AG10803 (cell line): ENCODE measurements around the gene GYPC.

ENCODE experiments used
- DNase-seq: peaks from one replicate; pipeline ENCODE4 v3.0.0; 2010; ENCODE audit warnings: low read depth
- H3K4me3 ChIP-seq: 2 replicates; pipeline ENCODE4 v1.5.1; 2011; ENCODE audit warnings: mild to moderate bottlenecking, low read length, control low read depth
- TF ChIP-seq, protein P1 (sequence below): conservative IDR thresholded peaks from 2 replicates; pipeline ENCODE4 v1.5.1; 2011; ENCODE audit warnings: mild to moderate bottlenecking, low read length, control low read depth, inconsistent platforms

GYPC gene

DNA sequence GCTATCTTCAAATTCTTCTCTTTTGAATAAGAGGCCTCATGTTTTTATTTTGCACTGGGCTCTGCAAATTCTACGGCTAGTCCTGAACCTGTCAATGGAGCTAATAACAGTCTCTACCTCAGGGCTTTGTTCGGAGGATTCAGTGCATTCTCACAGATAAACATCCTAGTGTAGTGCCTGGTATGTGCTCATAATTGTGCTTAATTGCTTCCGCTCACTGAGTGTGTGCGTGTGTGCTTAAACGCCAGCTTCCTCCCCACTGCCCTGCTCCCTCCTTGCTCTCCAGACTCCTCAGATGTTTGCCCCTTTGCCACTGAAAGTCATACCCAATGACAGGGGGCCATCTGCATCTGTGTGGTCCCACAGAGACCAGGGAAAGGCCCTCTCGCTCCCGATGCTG lies 6.7 kb downstream of the GYPC start:
- no peak overlapping the region for H3K4me3 ChIP-seq
- TF ChIP-seq, protein P1, sequence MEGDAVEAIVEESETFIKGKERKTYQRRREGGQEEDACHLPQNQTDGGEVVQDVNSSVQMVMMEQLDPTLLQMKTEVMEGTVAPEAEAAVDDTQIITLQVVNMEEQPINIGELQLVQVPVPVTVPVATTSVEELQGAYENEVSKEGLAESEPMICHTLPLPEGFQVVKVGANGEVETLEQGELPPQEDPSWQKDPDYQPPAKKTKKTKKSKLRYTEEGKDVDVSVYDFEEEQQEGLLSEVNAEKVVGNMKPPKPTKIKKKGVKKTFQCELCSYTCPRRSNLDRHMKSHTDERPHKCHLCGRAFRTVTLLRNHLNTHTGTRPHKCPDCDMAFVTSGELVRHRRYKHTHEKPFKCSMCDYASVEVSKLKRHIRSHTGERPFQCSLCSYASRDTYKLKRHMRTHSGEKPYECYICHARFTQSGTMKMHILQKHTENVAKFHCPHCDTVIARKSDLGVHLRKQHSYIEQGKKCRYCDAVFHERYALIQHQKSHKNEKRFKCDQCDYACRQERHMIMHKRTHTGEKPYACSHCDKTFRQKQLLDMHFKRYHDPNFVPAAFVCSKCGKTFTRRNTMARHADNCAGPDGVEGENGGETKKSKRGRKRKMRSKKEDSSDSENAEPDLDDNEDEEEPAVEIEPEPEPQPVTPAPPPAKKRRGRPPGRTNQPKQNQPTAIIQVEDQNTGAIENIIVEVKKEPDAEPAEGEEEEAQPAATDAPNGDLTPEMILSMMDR: no peak
- DNase-seq: no peak

DNA sequence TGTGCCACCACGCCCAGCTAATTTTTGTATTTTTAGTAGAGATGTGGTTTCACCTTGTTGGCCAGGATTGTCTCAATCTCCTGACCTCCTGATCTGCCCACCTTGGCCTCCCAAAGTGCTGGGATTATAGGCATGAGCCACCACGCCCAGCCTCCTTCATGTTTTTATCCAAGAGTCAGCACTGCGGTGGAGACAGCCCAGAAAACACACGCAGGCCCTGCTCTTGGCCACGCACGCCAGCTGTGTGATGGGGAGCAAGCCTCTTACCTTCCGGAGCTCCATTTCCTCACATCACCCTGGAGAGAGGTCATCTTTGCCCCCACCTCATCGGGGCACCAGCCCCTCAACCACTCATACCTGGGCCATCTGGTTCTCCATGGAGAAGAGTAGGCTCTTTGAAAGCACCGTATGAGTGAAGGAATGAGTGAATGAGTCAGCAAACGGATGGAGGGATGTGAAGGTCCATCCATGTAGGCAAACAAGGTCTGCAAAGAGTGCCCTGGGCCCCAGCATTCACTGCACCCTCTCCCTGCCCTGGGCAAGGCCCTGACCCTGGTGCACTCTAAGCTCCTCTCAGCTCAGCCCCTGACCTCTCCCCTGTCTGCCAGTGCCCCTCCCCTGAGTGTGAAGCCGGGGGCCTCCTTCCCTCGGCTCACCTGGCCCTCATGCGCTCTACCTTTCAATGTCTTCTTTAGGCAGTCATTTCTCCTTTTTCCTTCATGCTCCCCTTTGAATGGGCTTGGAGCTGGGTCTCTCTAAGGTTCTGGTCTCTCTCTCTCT lies 7.4 kb downstream of the GYPC start:
- no peak overlapping the region for H3K4me3 ChIP-seq
- TF ChIP-seq, protein P1: no peak
- DNase-seq: no peak

DNA sequence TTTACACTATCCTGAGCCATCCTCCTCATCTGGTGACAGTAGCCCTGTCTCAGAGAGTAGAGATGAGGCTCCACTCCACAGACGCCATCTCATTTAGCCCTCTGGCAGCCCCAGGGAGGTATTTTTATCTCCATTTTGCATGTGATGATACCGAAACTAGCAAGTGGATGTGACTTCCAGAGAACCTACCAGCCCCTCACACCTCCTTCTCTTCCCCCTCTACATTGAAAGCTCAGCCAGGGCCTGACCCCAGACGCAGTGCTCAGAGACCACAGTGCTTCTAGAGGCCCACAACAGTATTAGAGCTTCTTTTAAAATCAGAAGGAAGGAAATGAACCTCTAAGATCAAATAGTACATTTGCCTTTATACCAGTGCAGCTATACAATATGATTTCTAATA lies 8.3 kb downstream of the GYPC start:
- H3K4me3 ChIP-seq: no peak overlapping the region
- TF ChIP-seq, protein P1: no peak
- no peak for DNase-seq

DNA sequence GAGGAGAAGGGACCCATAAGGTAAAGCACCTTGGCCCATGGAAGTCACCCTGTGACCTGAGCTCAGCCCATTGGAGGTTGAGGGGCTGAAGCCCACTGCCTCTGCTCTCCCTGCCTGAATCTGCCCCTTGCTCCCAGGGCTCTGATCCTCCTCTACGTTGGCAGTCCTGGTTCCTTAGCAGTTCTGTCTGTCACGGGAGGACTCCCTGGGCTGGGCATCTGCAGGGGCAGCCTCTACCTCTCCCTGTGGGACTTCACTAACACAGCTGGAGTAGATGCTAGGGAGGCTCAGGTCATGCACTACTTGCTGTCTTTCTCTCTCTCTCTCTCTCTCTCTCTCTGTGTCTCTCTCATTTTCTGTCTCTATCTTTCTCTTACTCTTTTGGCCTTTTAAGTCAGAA lies 8.7 kb downstream of the GYPC start:
- TF ChIP-seq, protein P1: no peak
- no peak overlapping the region for H3K4me3 ChIP-seq

DNA sequence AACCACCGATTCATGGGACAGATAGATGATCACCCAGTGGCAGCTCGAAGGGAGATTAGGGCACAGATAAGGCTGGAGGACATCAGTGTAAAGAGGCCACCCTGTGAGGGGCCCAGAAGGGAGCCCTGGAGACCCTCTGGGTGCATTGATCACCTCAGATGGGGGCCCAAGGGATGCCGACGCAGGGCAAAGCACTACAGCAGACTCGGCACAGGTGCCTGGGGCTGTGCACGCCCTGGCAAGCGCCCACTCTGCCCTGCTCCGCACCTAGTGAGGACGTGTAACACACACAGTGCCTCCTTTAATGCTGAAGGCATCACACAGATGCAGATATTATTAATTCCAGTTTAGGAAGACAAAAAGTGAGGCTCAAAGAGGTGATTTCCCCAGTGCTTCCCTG lies 9.5 kb downstream of the GYPC start:
- TF ChIP-seq, protein P1: no peak
- no peak for DNase-seq
- H3K4me3 ChIP-seq: no peak overlapping the region

More for the DNA sequence above, 8.7 kb downstream of the GYPC start:
- no peak for DNase-seq

DNA sequence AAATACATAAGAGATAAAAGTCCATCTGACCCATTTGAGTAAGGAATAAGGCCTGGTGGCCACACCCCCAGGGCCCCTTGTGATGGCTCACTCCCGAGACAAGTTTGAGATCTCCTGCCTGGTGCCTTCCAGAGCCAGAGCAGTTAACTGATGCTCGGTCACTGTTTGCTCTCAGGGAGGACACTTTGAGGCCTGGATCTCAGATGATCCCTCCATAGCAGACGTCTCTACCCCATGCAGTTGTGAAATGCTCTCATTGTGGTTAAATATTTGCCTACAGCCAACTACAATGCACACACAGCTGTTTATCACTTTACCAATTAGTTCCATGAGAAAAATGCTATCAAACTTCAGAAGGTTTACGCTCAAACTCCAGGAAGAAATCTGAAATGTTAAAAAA lies 12.3 kb downstream of the GYPC start:
- TF ChIP-seq, protein P1: no peak
- DNase-seq: no peak
- no peak overlapping the region for H3K4me3 ChIP-seq

DNA sequence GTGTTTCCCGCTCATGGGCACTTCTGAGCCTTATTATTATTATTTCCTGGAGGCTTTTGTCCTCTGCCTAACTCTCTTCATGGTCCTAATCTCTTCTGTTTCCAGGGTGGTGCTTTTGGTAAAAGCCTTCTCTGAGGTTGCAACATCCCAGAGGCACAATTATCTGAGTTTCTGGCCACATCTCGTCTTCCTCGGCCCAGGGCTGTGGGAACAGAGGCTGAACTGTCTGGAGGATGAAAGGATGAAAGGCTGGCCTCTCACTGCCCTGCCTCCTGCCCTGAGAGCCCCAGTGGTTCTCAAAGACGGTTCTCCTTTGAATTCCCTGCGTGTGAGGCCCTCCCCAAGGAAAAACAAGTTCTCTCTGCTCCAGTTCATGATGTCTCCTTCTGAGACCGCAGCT lies 13.8 kb downstream of the GYPC start:
- H3K4me3 ChIP-seq: no peak overlapping the region
- TF ChIP-seq, protein P1: no peak
- DNase-seq: no peak
